Measurements from ENCODE around the gene SLC38A6. TPM values are rescaled to one million over a fixed set of nuclear protein-coding genes. Genes with fewer than 3 reads are reported as not detected.

SLC38A6 gene
- total and polyA plus RNA-seq, 2 experiments from 2014 or later = 11.9 to 23.2 TPM

DNA sequence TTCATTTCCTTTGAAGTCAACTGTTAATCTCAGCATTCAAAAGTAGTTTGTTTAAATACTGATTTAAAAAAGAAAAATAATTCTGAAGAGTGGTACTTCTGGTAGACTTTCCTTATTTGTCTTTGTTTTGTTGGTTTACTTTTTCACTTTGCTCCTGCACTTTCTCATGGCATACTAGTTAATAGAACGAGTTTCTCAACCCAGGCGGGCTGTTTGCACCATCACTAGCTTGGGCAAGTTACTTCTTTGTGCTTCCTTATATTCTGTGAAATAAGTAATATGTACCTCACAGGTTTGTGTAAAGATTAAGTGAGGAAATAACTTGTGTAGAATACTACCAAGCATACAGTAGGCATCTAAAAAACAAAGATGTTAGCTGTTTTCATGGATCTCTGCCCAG lies 45.5 kb downstream of the SLC38A6 start:
- H3K27ac Mint-ChIP-seq = no peak overlapping the region; the same call in 1 of the 2 replicates
- Histone ChIP-seq H3K27ac (ENCODE audit: low read depth) (no peak overlapping the region), H3K9me2 (ENCODE audit: insufficient read depth) (no peaks in the 10 kb centered on the region), H3K4me2 (no peak overlapping the region), H3K36me3 (ENCODE audit: insufficient read depth) (no peaks in the 10 kb centered on the region), H3K79me2 (replicated peaks; ENCODE audit: insufficient read depth) (no peaks in the 10 kb centered on the region), H4K20me1 (replicated peaks; ENCODE audit: insufficient read depth) (no peaks in the 10 kb centered on the region), H3K27me3 (ENCODE audit: insufficient read depth) (no peaks in the 10 kb centered on the region), H3F3A (replicated peaks; ENCODE audit: low read depth) (no peaks in the 10 kb centered on the region), H3K4me3 (no peak overlapping the region), H2AFZ (no peak overlapping the region), H3K4me1 (ENCODE audit: insufficient read depth) (no peaks in the 10 kb centered on the region)
- DNase-seq (ENCODE audit: low spot score) (no peak), ATAC-seq (no peak)
- H3K36me3 Mint-ChIP-seq (ENCODE audit: low read depth) = no peaks in the 10 kb centered on the region
- H3K27me3 Mint-ChIP-seq (ENCODE audit: insufficient read depth, low read depth, poor library complexity) = no peaks in the 10 kb centered on the region
- TF ChIP-seq, protein P1, sequence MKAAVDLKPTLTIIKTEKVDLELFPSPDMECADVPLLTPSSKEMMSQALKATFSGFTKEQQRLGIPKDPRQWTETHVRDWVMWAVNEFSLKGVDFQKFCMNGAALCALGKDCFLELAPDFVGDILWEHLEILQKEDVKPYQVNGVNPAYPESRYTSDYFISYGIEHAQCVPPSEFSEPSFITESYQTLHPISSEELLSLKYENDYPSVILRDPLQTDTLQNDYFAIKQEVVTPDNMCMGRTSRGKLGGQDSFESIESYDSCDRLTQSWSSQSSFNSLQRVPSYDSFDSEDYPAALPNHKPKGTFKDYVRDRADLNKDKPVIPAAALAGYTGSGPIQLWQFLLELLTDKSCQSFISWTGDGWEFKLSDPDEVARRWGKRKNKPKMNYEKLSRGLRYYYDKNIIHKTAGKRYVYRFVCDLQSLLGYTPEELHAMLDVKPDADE (IDR thresholded peaks at IDR 0.05) = no peak
- TF ChIP-seq ZNF114 (CRISPR knock-in tag; IDR thresholded peaks at IDR 0.05) (no peak), STAT1 (IDR thresholded peaks at IDR 0.05; ENCODE audit: unreplicated experiment) (no peak), JUNB (IDR thresholded peaks at IDR 0.05; ENCODE audit: unreplicated experiment) (no peak), EZH2phosphoT487 (IDR thresholded peaks at IDR 0.05; ENCODE audit: unreplicated experiment) (no peak), ZNF331 (CRISPR knock-in tag; IDR thresholded peaks at IDR 0.05; ENCODE audit: low read depth) (no peak), NANOG (IDR thresholded peaks at IDR 0.05; ENCODE audit: borderline replicate concordance) (no peak), EZH2 (IDR thresholded peaks at IDR 0.05; ENCODE audit: low read depth, unreplicated experiment) (no peak)
- TF ChIP-seq, protein P2, sequence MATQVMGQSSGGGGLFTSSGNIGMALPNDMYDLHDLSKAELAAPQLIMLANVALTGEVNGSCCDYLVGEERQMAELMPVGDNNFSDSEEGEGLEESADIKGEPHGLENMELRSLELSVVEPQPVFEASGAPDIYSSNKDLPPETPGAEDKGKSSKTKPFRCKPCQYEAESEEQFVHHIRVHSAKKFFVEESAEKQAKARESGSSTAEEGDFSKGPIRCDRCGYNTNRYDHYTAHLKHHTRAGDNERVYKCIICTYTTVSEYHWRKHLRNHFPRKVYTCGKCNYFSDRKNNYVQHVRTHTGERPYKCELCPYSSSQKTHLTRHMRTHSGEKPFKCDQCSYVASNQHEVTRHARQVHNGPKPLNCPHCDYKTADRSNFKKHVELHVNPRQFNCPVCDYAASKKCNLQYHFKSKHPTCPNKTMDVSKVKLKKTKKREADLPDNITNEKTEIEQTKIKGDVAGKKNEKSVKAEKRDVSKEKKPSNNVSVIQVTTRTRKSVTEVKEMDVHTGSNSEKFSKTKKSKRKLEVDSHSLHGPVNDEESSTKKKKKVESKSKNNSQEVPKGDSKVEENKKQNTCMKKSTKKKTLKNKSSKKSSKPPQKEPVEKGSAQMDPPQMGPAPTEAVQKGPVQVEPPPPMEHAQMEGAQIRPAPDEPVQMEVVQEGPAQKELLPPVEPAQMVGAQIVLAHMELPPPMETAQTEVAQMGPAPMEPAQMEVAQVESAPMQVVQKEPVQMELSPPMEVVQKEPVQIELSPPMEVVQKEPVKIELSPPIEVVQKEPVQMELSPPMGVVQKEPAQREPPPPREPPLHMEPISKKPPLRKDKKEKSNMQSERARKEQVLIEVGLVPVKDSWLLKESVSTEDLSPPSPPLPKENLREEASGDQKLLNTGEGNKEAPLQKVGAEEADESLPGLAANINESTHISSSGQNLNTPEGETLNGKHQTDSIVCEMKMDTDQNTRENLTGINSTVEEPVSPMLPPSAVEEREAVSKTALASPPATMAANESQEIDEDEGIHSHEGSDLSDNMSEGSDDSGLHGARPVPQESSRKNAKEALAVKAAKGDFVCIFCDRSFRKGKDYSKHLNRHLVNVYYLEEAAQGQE (IDR thresholded peaks at IDR 0.05; ENCODE audit: unreplicated experiment) = no peak
- TF ChIP-seq, protein P3, sequence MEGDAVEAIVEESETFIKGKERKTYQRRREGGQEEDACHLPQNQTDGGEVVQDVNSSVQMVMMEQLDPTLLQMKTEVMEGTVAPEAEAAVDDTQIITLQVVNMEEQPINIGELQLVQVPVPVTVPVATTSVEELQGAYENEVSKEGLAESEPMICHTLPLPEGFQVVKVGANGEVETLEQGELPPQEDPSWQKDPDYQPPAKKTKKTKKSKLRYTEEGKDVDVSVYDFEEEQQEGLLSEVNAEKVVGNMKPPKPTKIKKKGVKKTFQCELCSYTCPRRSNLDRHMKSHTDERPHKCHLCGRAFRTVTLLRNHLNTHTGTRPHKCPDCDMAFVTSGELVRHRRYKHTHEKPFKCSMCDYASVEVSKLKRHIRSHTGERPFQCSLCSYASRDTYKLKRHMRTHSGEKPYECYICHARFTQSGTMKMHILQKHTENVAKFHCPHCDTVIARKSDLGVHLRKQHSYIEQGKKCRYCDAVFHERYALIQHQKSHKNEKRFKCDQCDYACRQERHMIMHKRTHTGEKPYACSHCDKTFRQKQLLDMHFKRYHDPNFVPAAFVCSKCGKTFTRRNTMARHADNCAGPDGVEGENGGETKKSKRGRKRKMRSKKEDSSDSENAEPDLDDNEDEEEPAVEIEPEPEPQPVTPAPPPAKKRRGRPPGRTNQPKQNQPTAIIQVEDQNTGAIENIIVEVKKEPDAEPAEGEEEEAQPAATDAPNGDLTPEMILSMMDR (conservative IDR thresholded peaks at IDR 0.05; ENCODE audit: low read depth in 2 of 2) = no peak
- no peaks in the 10 kb centered on the region for H3K9me3 Mint-ChIP-seq
- peaks cover 5% of the 10 kb centered on the region; the same call in 1 of the 3 replicates for H3K4me1 Mint-ChIP-seq
- H3K4me3 Mint-ChIP-seq = no peak overlapping the region

DNA sequence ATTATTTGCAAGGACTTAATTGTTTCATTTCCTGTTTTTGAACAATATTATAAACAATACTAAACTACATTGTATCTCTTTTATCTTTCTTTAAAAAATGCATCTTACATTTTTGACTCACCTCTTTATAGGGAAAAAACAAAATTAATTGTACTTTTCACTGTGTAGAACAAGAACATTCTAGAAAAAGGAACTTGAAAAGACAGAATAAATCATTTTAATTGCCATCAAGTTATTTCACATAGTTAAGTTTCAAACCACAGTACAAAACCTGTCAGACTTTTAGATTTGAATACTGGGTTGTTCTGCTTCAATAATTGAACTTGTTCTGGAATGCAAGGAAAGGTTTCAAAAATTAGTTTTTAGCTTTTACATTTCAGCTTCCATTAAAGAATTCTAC lies 50.0 kb downstream of the SLC38A6 start:
- no peak overlapping the region for H3K4me3 Mint-ChIP-seq
- Histone ChIP-seq H3K4me3 (no peak overlapping the region), H3K27ac (ENCODE audit: low read depth) (no peak overlapping the region), H3K4me1 (ENCODE audit: insufficient read depth) (no peaks in the 10 kb centered on the region), H3K9me2 (ENCODE audit: insufficient read depth) (no peaks in the 10 kb centered on the region), H4K20me1 (replicated peaks; ENCODE audit: insufficient read depth) (no peaks in the 10 kb centered on the region), H3K27me3 (ENCODE audit: insufficient read depth) (no peaks in the 10 kb centered on the region), H2AFZ (no peak overlapping the region), H3K79me2 (replicated peaks; ENCODE audit: insufficient read depth) (no peaks in the 10 kb centered on the region), H3K36me3 (ENCODE audit: insufficient read depth) (no peaks in the 10 kb centered on the region), H3K4me2 (no peak overlapping the region), H3F3A (replicated peaks; ENCODE audit: low read depth) (no peaks in the 10 kb centered on the region)
- no peak overlapping the region for H3K27ac Mint-ChIP-seq
- ATAC-seq (no peak), DNase-seq (ENCODE audit: low spot score) (no peak)
- no peaks in the 10 kb centered on the region for H3K9me3 Mint-ChIP-seq
- H3K36me3 Mint-ChIP-seq (ENCODE audit: low read depth) = no peaks in the 10 kb centered on the region
- H3K27me3 Mint-ChIP-seq (ENCODE audit: insufficient read depth, low read depth, poor library complexity) = no peaks in the 10 kb centered on the region
- TF ChIP-seq, protein P1 (IDR thresholded peaks at IDR 0.05) = no peak
- no peaks in the 10 kb centered on the region for H3K4me1 Mint-ChIP-seq
